Ovary (tissue), 9 donors: Measurements from ENCODE around the gene THBS4. TPM values are rescaled to one million over a fixed set of nuclear protein-coding genes. Genes with fewer than 3 reads are reported as not detected.

Experiments used
- DNase-seq, 5 donors: peaks; one replicate each; pipeline ENCODE4 v3.0.0-alpha.2; 2019 to 2020
- H3K27ac ChIP-seq, 2 donors: fragments of 200-600 bp; one replicate each; pipeline versions ENCODE4 v1.5.1 to v1.8.0; 2019 to 2022
- H3K27me3 ChIP-seq: fragments of 200-600 bp; one replicate; pipeline ENCODE4 v1.8.0; 2022
- H3K36me3 ChIP-seq: fragments of 200-600 bp; sonication (generic); one replicate; pipeline ENCODE4 v1.5.1; 2019
- H3K4me1 ChIP-seq: one replicate; pipeline ENCODE4 v1.8.1; 2013; ENCODE audit warnings: mild to moderate bottlenecking, moderate library complexity; ENCODE audit not compliant: insufficient read depth
- H3K4me3 ChIP-seq: fragments of 200-600 bp; sonication (generic); one replicate; pipeline ENCODE4 v1.5.1; 2017
- H3K9me3 ChIP-seq, 2 donors: fragments of 200-600 bp in 1 of 2; sonication (generic) in 1 of 2; one replicate each; pipeline versions ENCODE4 v1.5.1 to v1.8.1; 2013 to 2019; ENCODE audit warnings: mild to moderate bottlenecking in 1 of 2, moderate library complexity in 1 of 2
- EP300 ChIP-seq: sonication (generic); formaldehyde crosslinking; IDR thresholded peaks from one replicate; pipeline ENCODE4 v1.6.1; 2017; ENCODE audit warnings: antibody characterized with exemption
- POLR2A ChIP-seq: fragments of 450-650 bp; IDR thresholded peaks from one replicate; pipeline ENCODE4 v1.6.1; 2017; ENCODE audit warnings: antibody characterized with exemption, mild to moderate bottlenecking, moderate library complexity
- WGBS, 3 donors: extraction: QIAGEN DNeasy Blood & Tissue Kit in 1 of 3; methylation state at CpG; one replicate each; pipeline versions ENCODE4 v1.1.5 to v1.1.7; 2013 to 2017; 5-methylcytosine and 5-hydroxymethylcytosine counted together
- intact Hi-C, 4 donors: fragments of 100-400 bp; cut with DNase I; formaldehyde crosslinking; loops; one replicate each; pipeline versions ENCODE4 v1.11.0 to v1.15.1; 2022 to 2023
- polyA plus RNA-seq, 2 donors: library from polyadenylated mRNA; stranded (reverse); fragments of 200-250 nt in 1 of 2; fragments of 350-450 nt in 1 of 2; fragmentation: Illumina TruSeq in 1 of 2; extraction: RNeasy Lipid Tissue Mini Kit (QIAGEN cat#74804) in 1 of 2; gene quantifications; one replicate each; pipeline ENCODE4 v1.2.3, GENCODE V29; 2013 to 2014
- small RNA-seq: library from RNA; depleted of rRNA; stranded (forward); fragments of <200 nt; gene quantifications from one replicate; pipeline ENCODE3, GENCODE V24; 2016
- total RNA-seq, 7 donors: library from RNA; depleted of rRNA in 2 of 7; stranded (reverse); fragments of >200 nt in 2 of 7; fragmentation: NEBNext Ultra II Directional in 3 of 7; extraction: Animal tissue kit (Norgen Biotek cat#: 25700) in 3 of 7; gene quantifications; one replicate each; pipeline versions ENCODE4 v1.1.0 to v1.2.4, GENCODE V29; 2016 to 2023
- TF ChIP-seq, protein P1 (sequence below), 3 donors: fragments of 450-650 bp in 2 of 3; fragments of 200-600 bp in 1 of 3; IDR thresholded peaks; one replicate each; pipeline versions ENCODE4 v1.5.1 to v1.8.0; 2016 to 2022; ENCODE audit warnings: antibody characterized with exemption in 3 of 3, mild to moderate bottlenecking in 1 of 3
- donor health status: DM: no; HTN: no; CAD: no; lungs with moderate emphysema.
- donor health status: DM: no; HTN: no; CAD: no.
- donor health status: Bipolar disorder and iron deficiency.
- donor health status: DM: yes; HTN: yes; CAD: no.
- donor health status: DM: no; HTN: no; CAD: no.
- donor health status: DM: yes; HTN: yes; CAD: no.

The THBS4 gene
- total and polyA plus RNA-seq, 9 donors = 1.9 to 89.6 (median 5.1) TPM

DNA sequence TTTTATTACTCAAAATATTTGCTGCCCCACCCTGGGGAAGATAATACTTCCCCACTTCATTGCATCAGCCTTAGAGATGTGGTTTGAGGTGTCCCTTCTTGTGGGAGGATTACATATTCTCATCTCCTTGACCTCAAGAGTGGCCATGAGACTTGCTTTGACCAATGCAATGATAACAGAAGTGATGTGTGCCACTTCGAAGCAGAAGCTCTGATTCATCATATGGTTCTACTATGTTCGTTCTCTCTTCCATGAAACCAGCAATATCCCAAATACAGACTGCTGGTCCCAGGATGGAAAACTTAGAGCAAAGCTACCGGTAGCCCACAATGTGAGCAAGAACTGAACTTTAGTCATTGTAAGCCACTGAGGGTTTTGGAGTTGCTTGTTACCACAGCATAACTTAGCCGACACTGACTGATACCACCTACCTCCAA is 92.0 kb downstream of the THBS4 start:
- Histone ChIP-seq H3K36me3 (no peaks in the 10 kb centered on the region), H3K4me1 (peaks cover 3% of the 10 kb centered on the region), H3K27ac (no peak overlapping the region), H3K4me3 (no peak overlapping the region), H3K27me3 (peaks cover 4% of the 10 kb centered on the region), H3K9me3 (no peaks in the 10 kb centered on the region)
- no peak for DNase-seq
- no peak for TF ChIP-seq EP300
- TF ChIP-seq, protein P1, sequence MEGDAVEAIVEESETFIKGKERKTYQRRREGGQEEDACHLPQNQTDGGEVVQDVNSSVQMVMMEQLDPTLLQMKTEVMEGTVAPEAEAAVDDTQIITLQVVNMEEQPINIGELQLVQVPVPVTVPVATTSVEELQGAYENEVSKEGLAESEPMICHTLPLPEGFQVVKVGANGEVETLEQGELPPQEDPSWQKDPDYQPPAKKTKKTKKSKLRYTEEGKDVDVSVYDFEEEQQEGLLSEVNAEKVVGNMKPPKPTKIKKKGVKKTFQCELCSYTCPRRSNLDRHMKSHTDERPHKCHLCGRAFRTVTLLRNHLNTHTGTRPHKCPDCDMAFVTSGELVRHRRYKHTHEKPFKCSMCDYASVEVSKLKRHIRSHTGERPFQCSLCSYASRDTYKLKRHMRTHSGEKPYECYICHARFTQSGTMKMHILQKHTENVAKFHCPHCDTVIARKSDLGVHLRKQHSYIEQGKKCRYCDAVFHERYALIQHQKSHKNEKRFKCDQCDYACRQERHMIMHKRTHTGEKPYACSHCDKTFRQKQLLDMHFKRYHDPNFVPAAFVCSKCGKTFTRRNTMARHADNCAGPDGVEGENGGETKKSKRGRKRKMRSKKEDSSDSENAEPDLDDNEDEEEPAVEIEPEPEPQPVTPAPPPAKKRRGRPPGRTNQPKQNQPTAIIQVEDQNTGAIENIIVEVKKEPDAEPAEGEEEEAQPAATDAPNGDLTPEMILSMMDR (IDR thresholded peaks at IDR 0.05) = no peak
- no peak for TF ChIP-seq POLR2A
- 71 to 84% (median 82%) methylated on average over 4 of the region's 4 CpGs for WGBS, 3 donors
- intact Hi-C loops = loop anchor here in 1 of 4 donors (5.0 kb wide), 1 partner anchor 1830 kb away; no protein-coding TSS in a partner anchor

DNA sequence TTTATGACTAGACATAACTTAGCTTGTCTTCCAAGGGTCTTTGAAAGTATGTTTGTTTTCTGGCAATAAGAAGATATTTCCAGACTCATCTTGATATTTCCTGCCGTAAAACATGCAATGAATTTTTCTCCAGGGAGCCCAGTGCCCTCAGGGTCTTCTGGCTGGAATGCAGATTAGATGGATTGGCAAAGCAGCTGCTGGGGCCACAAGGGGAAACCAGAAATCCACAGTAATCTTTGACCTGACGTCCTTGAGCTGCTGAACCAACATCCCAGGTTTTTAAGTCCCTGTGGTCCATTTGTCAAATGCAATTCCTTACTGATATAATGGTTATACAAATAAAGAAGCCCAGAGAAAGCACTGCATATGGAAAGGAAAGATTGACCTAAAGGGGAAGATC is 93.0 kb downstream of the THBS4 start:
- H3K36me3 ChIP-seq = no peaks in the 10 kb centered on the region
- intact Hi-C loops = loop anchor here in 1 of 4 donors (5.0 kb wide), 1 partner anchor 1829 kb away; no protein-coding TSS in a partner anchor
- H3K9me3 ChIP-seq = no peaks in the 10 kb centered on the region
- no peak for DNase-seq
- peaks cover 3% of the 10 kb centered on the region for H3K4me1 ChIP-seq
- H3K27ac ChIP-seq = no peak overlapping the region
- TF ChIP-seq EP300 (no peak), POLR2A (no peak)
- TF ChIP-seq, protein P1 (IDR thresholded peaks at IDR 0.05) = no peak
- H3K4me3 ChIP-seq = no peak overlapping the region
- peaks cover 4% of the 10 kb centered on the region for H3K27me3 ChIP-seq
- WGBS, 3 donors = 21 to 28% (median 25%) methylated on average over 2 of the region's 2 CpGs

DNA sequence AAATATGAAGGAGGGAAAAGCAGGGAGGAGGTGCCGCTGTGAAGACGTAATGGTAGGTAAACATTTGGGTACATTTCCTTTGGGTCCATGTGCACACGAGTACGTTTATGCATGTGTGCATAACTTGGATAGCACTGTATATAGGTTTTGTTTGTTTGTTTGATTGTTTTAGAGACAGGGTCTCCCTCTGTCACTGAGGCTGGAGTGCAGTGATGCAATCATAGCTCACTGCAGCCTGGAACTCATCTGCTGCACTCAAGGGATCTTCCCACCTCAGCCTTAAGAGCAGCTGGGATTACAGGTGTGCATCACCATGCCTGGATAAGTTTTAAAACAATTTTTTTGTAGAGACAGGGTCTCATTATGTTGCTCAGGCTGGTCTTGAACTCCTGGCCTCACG is 94.0 kb downstream of the THBS4 start:
- no peak overlapping the region for H3K27ac ChIP-seq
- no peak for DNase-seq
- H3K4me1 ChIP-seq = peaks cover 3% of the 10 kb centered on the region
- 80 to 93% (median 88%) methylated on average over 5 of the region's 5 CpGs for WGBS, 3 donors
- TF ChIP-seq, protein P1 (IDR thresholded peaks at IDR 0.05) = no peak
- TF ChIP-seq POLR2A = no peak
- TF ChIP-seq EP300 = no peak
- H3K9me3 ChIP-seq = no peaks in the 10 kb centered on the region
- no peaks in the 10 kb centered on the region for H3K36me3 ChIP-seq
- intact Hi-C loops = loop anchor here in 1 of 4 donors (5.0 kb wide), 1 partner anchor 1828 kb away; no protein-coding TSS in a partner anchor
- H3K27me3 ChIP-seq = peaks cover 4% of the 10 kb centered on the region
- H3K4me3 ChIP-seq = no peak overlapping the region

Small RNAs within 50 kb of the gene (small RNA-seq; reads per million reads assigned to genes)
- gene TRMT112P2 = not detected

Other genes starting within 250 kb of the THBS4 start
- gene MTX3, start 44.1 kb upstream of the THBS4 start, total RNA-seq = 10 to 100 TPM; 11.9 to 24.3 (median 17.4) TPM
- 10 to 100 TPM in 1 of 2 donors, 1 to 10 TPM in 1; 8.2 to 11.6 TPM for gene MTX3, start 44.1 kb upstream of the THBS4 start, polyA plus RNA-seq
- gene SERINC5, start 220.7 kb downstream of the THBS4 start, total RNA-seq = 10 to 100 TPM; 20.0 to 88.7 (median 49.7) TPM
- gene SERINC5, start 220.7 kb downstream of the THBS4 start, polyA plus RNA-seq = 10 to 100 TPM; 12.7 to 19.1 TPM